ENCODE data around the gene HOXB9. TPM values are rescaled to one million over a fixed set of nuclear protein-coding genes. Genes with fewer than 3 reads are reported as not detected.
A peak's percentile ranks its signal among the peaks of the same experiment; 100 is the strongest.

The HOXB9 gene
- total and polyA plus RNA-seq, 4 donors: 0.33 to 0.75 (median 0.39) TPM; not detected in 1

DNA sequence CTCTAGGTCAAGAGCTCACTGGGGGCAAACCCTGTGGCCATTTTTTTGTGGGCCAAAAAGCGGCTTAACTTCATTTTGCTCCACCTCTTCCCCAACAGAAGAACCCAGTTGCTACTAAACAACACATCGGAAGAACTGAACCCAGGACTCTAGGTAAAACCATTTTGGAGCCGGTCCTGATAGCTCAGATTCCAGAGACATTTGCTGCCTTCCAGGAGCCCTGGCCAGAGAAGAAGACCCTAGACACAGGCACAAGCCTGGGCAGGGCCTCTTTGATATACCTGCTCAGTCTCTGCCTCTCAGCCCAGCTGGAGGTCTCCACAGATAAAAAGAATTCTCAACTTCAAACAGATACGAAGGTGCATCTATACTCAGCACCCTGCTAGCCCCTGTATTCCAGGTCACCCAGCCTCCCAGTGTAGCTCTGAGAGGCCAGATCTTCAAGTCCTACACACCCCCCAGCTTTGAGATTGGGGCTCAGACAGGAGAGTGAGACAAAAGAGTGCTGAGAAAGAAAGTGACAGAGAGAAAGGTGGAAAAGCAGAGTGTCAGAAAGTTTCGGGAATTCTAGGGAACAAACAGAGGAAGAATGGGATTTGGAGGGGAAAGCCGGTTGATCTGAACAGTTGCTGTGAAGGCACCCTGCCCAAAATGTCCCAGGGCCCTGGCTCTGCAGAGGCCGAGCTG lies 6.6 kb upstream of the HOXB9 start:
- DNase-seq: peak in 1 of 2 donors; percentile 8
- H3K27me3 ChIP-seq (ENCODE audit: control insufficient read depth in 1 of 2, insufficient read depth in 2 of 2, low read length in 1 of 2): peaks cover 0 to 2% of the 10 kb centered on the region in 2 donors

DNA sequence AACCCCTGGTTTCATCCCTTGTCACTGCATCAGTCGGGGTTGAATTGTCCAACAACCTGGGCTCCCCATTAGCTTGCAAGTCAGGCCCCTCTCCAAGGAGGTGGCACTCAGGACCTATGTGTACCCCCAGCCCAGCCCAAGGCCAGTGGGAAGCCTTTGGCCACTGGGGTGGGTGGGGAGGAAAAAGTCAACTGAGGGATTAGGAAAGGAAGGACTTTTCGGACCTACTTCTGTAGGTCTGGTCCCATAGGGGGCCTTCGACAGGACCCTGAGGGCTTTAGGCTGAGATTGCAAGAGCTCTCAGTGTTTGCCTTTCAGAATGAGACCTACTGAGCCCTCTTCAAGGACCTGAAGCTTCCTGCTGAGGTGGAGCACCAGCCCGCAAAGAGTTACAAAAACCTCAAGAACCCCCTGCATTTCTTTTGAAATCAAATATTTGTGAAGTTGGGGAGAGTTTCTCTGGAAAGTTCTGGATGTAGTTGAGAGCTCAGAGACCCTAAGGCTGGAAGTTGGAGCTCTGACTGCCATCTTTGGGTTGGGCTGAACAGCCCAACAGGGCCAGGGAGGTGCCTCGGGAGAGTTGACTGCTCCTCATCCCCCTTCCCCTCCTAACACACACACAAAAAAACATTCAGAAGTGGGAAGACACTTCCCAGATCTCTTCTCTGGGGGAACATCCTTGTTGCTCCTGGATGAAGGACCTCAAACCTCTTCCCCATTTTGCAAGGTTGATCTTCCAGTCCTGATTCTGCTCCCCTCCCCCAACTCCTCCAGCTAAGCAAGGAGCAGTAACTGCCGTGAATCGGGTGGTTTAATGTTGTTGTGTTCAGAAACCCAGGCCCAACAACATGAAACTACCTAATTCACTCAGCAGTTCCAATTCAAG lies 5.8 kb upstream of the HOXB9 start:
- intact Hi-C loops (cut with DNase I): no loop called here
- peak; percentile 10 to 32 for DNase-seq

More for the DNA sequence above, 6.6 kb upstream of the HOXB9 start:
- ATAC-seq (ENCODE audit: low FRiP score): no peak
- WGBS, 2 donors: 67 to 77% methylated on average over 7 of the region's 7 CpGs
- Histone ChIP-seq H3K36me3 (ENCODE audit: control insufficient read depth in 1 of 2, insufficient read depth in 2 of 2, low read length in 1 of 2) (no peaks in the 10 kb centered on the region), H3K4me3 (ENCODE audit: low read length in 2 of 2) (no peak overlapping the region), H3K4me1 (ENCODE audit: control insufficient read depth in 1 of 2, insufficient read depth in 2 of 2, low read length in 2 of 2) (no peaks in the 10 kb centered on the region), H3K27ac (ENCODE audit: low read depth in 1 of 2, low read length in 2 of 2) (no peak overlapping the region), H3K9me3 (ENCODE audit: control insufficient read depth, low read length) (no peaks in the 10 kb centered on the region)
- intact Hi-C loops (cut with DNase I): no loop called here

DNA sequence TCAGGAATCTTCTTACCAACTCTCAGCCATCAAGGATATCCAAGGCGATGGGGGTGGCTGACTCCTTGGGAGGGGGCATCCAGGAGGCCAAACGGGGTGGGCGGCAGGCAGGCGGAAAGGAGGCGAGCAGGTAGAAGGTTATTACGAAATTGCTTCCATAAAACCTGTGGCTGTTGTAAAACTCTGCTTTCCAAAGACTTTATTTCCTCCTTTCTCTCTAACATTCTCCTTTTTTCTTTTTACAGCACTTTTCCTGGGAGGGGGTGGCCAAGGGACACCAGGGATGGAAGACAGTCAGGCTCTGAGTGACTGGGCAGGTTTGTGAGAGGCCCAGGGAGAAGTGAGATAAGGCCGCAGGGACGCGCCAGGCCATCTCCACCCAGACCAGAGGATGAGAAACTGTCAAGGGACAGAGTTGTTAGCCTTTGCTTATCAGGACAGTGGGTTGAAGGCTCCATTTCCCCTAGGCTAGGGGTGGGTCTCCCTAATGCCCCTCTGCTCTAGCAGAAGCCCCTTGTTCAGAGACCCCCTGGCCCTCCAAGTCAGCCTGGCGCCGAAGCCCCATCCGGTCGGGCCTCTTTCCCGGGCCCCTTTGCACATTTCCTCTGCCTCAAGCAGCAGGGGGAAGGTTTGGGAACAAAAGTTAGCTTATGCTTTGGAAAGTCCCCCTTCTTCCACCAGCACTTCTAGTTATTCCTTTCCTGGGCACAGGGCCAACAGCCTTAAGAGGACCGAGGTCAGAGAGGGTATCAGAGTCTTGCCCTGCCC lies 5.0 kb upstream of the HOXB9 start:
- Histone ChIP-seq H3K4me3 (ENCODE audit: low read length in 2 of 2) (no peak overlapping the region), H3K4me1 (ENCODE audit: control insufficient read depth in 1 of 2, insufficient read depth in 2 of 2, low read length in 2 of 2) (no peaks in the 10 kb centered on the region), H3K27ac (ENCODE audit: low read depth in 1 of 2, low read length in 2 of 2) (no peak overlapping the region), H3K9me3 (ENCODE audit: control insufficient read depth, low read length) (no peaks in the 10 kb centered on the region), H3K36me3 (ENCODE audit: control insufficient read depth in 1 of 2, insufficient read depth in 2 of 2, low read length in 1 of 2) (no peaks in the 10 kb centered on the region), H3K27me3 (ENCODE audit: control insufficient read depth in 1 of 2, insufficient read depth in 2 of 2, low read length in 1 of 2) (peaks cover 0 to 2% of the 10 kb centered on the region in 2 donors)
- no peak for ATAC-seq (ENCODE audit: low FRiP score)
- WGBS, 2 donors: 55 to 58% methylated on average over 15 of the region's 15 CpGs
- intact Hi-C loops (cut with DNase I): no loop called here
- peak; percentile 20 to 33 for DNase-seq

More for the DNA sequence above, 5.8 kb upstream of the HOXB9 start:
- Histone ChIP-seq H3K27me3 (ENCODE audit: control insufficient read depth in 1 of 2, insufficient read depth in 2 of 2, low read length in 1 of 2) (peaks cover 0 to 2% of the 10 kb centered on the region in 2 donors), H3K9me3 (ENCODE audit: control insufficient read depth, low read length) (no peaks in the 10 kb centered on the region), H3K27ac (ENCODE audit: low read depth in 1 of 2, low read length in 2 of 2) (no peak overlapping the region), H3K36me3 (ENCODE audit: control insufficient read depth in 1 of 2, insufficient read depth in 2 of 2, low read length in 1 of 2) (no peaks in the 10 kb centered on the region), H3K4me3 (ENCODE audit: low read length in 2 of 2) (no peak overlapping the region), H3K4me1 (ENCODE audit: control insufficient read depth in 1 of 2, insufficient read depth in 2 of 2, low read length in 2 of 2) (no peaks in the 10 kb centered on the region)
- WGBS, 2 donors: 62 to 81% methylated on average over 7 of the region's 7 CpGs
- no peak for ATAC-seq (ENCODE audit: low FRiP score)

DNA sequence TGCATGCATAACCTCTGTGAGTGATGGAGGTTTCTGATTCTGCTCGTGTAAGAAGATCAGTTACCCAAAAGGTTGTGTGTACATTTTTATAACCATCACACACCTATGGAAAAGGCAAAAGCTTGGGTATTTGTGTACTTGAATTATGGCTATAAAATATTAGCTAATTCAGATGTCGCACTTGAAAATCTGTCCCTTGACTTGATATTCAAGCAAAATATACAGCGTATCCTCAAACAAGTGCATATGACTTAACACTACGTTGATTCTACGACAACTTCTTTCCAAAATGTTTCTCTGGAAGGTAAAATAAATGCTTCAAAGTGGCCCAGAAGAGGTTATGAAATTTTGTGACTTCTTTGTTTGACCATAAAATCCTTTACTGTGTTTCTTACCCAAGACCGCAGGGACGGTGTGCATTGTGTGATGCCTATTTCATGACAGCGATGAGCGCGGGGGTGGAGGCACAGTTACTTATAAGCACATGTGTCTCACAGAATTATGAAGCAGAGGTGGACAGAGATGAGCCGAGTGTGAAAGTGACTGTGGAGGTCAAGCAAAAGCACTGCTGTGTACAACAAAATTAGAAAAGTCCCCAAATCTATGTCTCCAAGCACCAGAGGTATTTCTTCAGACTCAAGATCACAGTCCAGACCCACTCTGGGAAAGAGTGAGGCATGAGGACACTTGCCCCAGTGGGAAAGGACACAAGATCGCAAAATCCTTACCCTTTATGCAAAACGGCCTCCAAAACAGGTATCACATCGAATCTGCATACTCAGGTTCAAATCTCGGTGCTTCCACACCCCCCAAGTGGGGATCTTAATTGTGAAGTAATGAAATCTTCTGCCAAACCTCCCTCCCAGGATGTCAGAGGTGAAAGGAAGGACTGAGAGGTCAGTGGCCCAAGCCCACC lies 4.1 kb upstream of the HOXB9 start:
- DNase-seq (peak in 1 of 2 donors; percentile 35), ATAC-seq (ENCODE audit: low FRiP score) (no peak)
- no peaks in the 10 kb centered on the region for H3K9me3 ChIP-seq (ENCODE audit: control insufficient read depth, low read length)
- intact Hi-C loops (cut with DNase I): no loop called here
- H3K4me1 ChIP-seq (ENCODE audit: control insufficient read depth in 1 of 2, insufficient read depth in 2 of 2, low read length in 2 of 2): no peaks in the 10 kb centered on the region
- no peak overlapping the region for H3K27ac ChIP-seq (ENCODE audit: low read depth in 1 of 2, low read length in 2 of 2)
- 58 to 69% methylated on average over 15 of the region's 15 CpGs for WGBS, 2 donors
- no peaks in the 10 kb centered on the region for H3K36me3 ChIP-seq (ENCODE audit: control insufficient read depth in 1 of 2, insufficient read depth in 2 of 2, low read length in 1 of 2)
- no peak overlapping the region for H3K4me3 ChIP-seq (ENCODE audit: low read length in 2 of 2)
- H3K27me3 ChIP-seq (ENCODE audit: control insufficient read depth in 1 of 2, insufficient read depth in 2 of 2, low read length in 1 of 2): peaks cover 0 to 2% of the 10 kb centered on the region in 2 donors

DNA sequence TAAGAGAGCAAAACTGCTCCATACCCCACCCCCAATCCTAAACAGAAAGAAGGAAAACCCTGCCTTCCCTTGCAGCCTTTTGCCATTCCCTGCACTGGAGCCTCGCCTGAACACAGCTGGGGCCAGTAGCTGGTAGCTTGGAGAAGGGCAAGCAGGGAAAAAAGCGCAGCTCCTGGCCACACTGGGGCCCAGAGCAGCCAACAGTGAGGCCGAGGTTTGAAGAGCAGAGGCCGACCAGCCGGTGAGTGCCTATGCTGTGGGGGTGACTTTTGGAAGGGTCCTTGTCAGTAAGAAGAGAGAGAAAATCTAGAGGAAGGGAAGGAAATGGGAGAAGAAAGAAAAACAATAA lies 3.2 kb upstream of the HOXB9 start:
- Histone ChIP-seq H3K4me3 (ENCODE audit: low read length in 2 of 2) (no peak overlapping the region), H3K9me3 (ENCODE audit: control insufficient read depth, low read length) (no peaks in the 10 kb centered on the region), H3K27ac (ENCODE audit: low read depth in 1 of 2, low read length in 2 of 2) (no peak overlapping the region), H3K36me3 (ENCODE audit: control insufficient read depth in 1 of 2, insufficient read depth in 2 of 2, low read length in 1 of 2) (no peaks in the 10 kb centered on the region), H3K27me3 (ENCODE audit: control insufficient read depth in 1 of 2, insufficient read depth in 2 of 2, low read length in 1 of 2) (no peaks in the 10 kb centered on the region), H3K4me1 (ENCODE audit: control insufficient read depth in 1 of 2, insufficient read depth in 2 of 2, low read length in 2 of 2) (no peaks in the 10 kb centered on the region)
- WGBS, 2 donors: 51 to 67% methylated on average over 5 of the region's 5 CpGs
- intact Hi-C loops (cut with DNase I): no loop called here
- DNase-seq (peak; percentile 9 to 37), ATAC-seq (ENCODE audit: low FRiP score) (no peak)

DNA sequence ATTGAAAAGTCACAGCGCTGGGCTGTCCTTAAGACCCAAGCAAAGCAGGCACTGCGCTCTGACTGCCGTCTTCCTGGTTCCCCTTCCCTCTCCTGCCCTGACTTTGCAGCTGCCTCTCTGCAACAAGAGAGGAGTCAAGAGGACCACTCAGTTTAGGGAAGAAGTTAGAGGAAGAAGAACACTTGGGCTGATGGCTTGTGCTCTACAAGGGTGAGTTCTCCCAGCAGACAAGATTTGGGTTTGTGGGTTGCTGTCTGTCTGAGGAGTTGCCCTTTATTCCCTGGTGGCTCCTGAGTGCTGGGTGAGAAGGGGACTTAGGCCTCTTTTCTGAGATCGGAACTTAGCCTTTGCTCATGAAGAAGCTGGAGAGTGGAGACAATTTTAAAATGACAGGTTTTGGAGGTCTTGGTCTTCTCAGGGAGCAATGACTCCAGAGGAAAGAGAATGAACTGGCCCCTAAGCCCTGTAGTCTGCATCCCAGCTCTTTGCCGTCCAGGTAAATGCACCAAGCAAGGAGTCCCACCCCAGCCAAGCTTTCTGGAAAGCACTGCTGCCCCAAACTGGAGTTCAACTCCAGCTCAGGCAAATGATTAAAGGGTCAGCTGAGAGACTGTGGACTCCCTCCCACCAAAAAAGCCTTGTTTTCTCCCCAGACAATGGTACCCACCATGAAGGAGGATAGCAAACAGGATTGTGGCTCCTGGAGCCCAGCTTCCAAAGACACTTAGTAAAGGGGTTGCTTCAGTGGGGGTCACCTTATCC lies 2.7 kb upstream of the HOXB9 start:
- intact Hi-C loops (cut with DNase I): no loop called here
- H3K27me3 ChIP-seq (ENCODE audit: control insufficient read depth in 1 of 2, insufficient read depth in 2 of 2, low read length in 1 of 2): no peaks in the 10 kb centered on the region
- 57 to 64% methylated on average over 5 of the region's 5 CpGs for WGBS, 2 donors
- H3K4me1 ChIP-seq (ENCODE audit: control insufficient read depth in 1 of 2, insufficient read depth in 2 of 2, low read length in 2 of 2): no peaks in the 10 kb centered on the region
- H3K27ac ChIP-seq (ENCODE audit: low read depth in 1 of 2, low read length in 2 of 2): no peak overlapping the region
- DNase-seq (peak; percentile 26 to 42), ATAC-seq (ENCODE audit: low FRiP score) (no peak)
- H3K9me3 ChIP-seq (ENCODE audit: control insufficient read depth, low read length): no peaks in the 10 kb centered on the region
- no peaks in the 10 kb centered on the region for H3K36me3 ChIP-seq (ENCODE audit: control insufficient read depth in 1 of 2, insufficient read depth in 2 of 2, low read length in 1 of 2)
- no peak overlapping the region for H3K4me3 ChIP-seq (ENCODE audit: low read length in 2 of 2)

DNA sequence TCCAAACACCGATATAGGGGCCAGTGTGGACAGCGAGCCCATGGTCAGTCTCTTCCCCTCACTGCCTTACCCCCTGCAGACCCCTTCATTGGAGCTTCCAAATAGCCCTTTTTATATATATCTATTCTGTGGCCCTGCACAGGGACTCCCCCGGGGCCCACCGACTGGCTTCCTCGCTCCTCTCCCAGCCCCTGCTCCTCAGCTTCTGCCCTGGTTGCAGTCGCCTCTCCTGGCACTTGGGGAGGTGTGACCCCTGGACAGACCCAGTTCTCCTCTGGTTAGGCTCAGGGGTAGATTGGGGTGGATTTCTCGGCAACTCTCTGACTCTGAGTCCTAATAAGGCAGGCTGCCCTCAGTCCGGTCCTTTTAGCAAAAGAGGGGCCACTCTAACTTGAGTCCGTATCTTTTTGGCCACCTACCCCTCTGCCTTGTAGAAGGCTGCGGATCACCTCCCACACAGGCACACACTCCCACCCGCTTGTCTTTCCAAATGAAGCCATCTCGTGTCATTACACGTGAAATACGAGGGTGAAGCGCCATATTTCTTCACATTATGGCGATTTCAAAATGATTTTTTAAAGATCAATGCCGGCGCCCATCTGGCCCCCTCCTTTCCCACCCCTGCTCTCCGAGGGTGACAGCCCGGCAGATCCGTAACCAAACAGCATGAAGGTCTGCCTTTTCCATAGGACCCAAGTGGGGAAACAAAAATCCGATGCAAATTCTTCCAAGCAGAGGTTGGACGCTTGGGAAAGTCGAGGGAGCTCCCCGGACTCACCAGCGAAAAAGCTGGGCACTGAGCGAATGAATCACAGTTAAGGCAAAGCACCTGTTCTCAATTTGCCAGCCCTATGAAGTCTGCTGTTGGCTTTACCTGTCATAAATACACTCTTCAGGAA lies 1.7 kb upstream of the HOXB9 start:
- 25 to 28% methylated on average over 27 of the region's 27 CpGs for whole genome bisulfite sequencing, 2 donors
- H3K4me3 ChIP-seq (ENCODE audit: low read length in 2 of 2): no peak overlapping the region
- H3K9me3 ChIP-seq (ENCODE audit: control insufficient read depth, low read length): no peaks in the 10 kb centered on the region
- no peak for ATAC-seq (ENCODE audit: low FRiP score)
- intact Hi-C loops (cut with DNase I): no loop called here
- H3K36me3 ChIP-seq (ENCODE audit: control insufficient read depth in 1 of 2, insufficient read depth in 2 of 2, low read length in 1 of 2): no peaks in the 10 kb centered on the region
- H3K27me3 ChIP-seq (ENCODE audit: control insufficient read depth in 1 of 2, insufficient read depth in 2 of 2, low read length in 1 of 2): no peaks in the 10 kb centered on the region
- no peak overlapping the region for H3K27ac ChIP-seq (ENCODE audit: low read depth in 1 of 2, low read length in 2 of 2)
- peak; percentile 10 to 46 for DNase-seq
- H3K4me1 ChIP-seq (ENCODE audit: control insufficient read depth in 1 of 2, insufficient read depth in 2 of 2, low read length in 2 of 2): no peaks in the 10 kb centered on the region
